HepG2 (cell line): ENCODE measurements around the gene CTSA. TPM values are rescaled to one million over a fixed set of nuclear protein-coding genes. Genes with fewer than 3 reads are reported as not detected.
A peak's percentile ranks its signal among the peaks of the same experiment; 100 is the strongest.

ENCODE experiments used
- ATAC-seq: fragments of 200-7000 bp; cut with Tn5 transposase; 3 replicates; pipeline ENCODE4 v1.9.1; 2020; ENCODE audit warnings: mild to moderate bottlenecking, moderate library complexity
- BruUV-seq: library from RNA; stranded (reverse); fragments of 400-500 nt; replicated peaks from 2 replicates; lab custom pipeline; 2021; lab: Mats Ljungman, UMichigan
- CTCF ChIA-PET: fragments of 300-600 bp; formaldehyde crosslinking; extraction: SDS; loops from one replicate; lab custom pipeline; 2021; ENCODE audit warnings: low total read pairs, inconsistent platforms, low intra/inter-chr PET ratio; lab: Yijun Ruan, JAX
- POLR2A ChIA-PET: fragments of 350-600 bp; sonication (Branson Sonifier 250); formaldehyde crosslinking; loops from one replicate; lab custom pipeline; 2020; ENCODE audit warnings: antibody characterized with exemption, inconsistent platforms; lab: Yijun Ruan, JAX
- DNase-seq: peaks from one replicate; pipeline ENCODE4 v3.0.0-alpha.2; 2015; ENCODE audit warnings: low spot score
- FAIRE-seq: peaks from 3 replicates; lab custom pipeline; 2011; peaks lifted over from hg19 to GRCh38; lab: Jason Lieb, UNC
- H2AFZ ChIP-seq: one replicate; pipeline ENCODE4 v1.6.1; 2011; ENCODE audit warnings: low read length, inconsistent platforms
- H3K27ac ChIP-seq: fragments of 300-600 bp; 3 replicates; pipeline ENCODE4 v1.8.0; 2011; ENCODE audit warnings: mixed run types, mild to moderate bottlenecking, mixed read lengths, low read length, inconsistent platforms; ENCODE audit not compliant: insufficient read depth; ENCODE audit errors: extremely low read length
- H3K27me3 ChIP-seq, 2 experiments: fragments of 200-600 bp in 1 of 2; 2 replicates in 1 of 2; 3 replicates in 1 of 2; pipeline versions ENCODE4 v1.6.0 to v1.8.0; 2011; ENCODE audit warnings: low read length in 2 of 2, mild to moderate bottlenecking in 2 of 2, moderate library complexity in 2 of 2, inconsistent platforms in 1 of 2; ENCODE audit not compliant: insufficient read depth in 2 of 2, control insufficient read depth in 1 of 2
- H3K36me3 ChIP-seq, 2 experiments: fragments of 200-600 bp in 1 of 2; replicated peaks in 1 of 2; 2 replicates in 1 of 2; 3 replicates in 1 of 2; pipeline versions ENCODE4 v1.5.1 to v1.8.0; 2011; ENCODE audit warnings: low read length in 2 of 2, inconsistent platforms in 1 of 2; ENCODE audit not compliant: insufficient read depth in 2 of 2, control insufficient read depth in 1 of 2
- H3K4me1 ChIP-seq: 2 replicates; pipeline ENCODE4 v1.5.1; 2012; ENCODE audit warnings: low read length, inconsistent platforms; ENCODE audit not compliant: insufficient read depth
- H3K4me2 ChIP-seq: 2 replicates; pipeline ENCODE4 v1.6.0; 2011; ENCODE audit warnings: low read depth, low read length, inconsistent platforms
- H3K4me3 ChIP-seq, 3 experiments: fragments of 200-600 bp in 1 of 3; sonication (generic), shearing (Covaris generic) in 1 of 3; replicated peaks in 1 of 3; 2 replicates each; pipeline ENCODE4 v1.5.1; 2011 to 2016; ENCODE audit warnings: low read length in 3 of 3, inconsistent platforms in 2 of 3, low read depth in 2 of 3, mild to moderate bottlenecking in 2 of 3, control low read depth in 1 of 3, mixed read lengths in 1 of 3; ENCODE audit not compliant: insufficient read depth in 1 of 3
- H3K79me2 ChIP-seq: one replicate; pipeline ENCODE4 v1.6.1; 2011; ENCODE audit warnings: low read length, inconsistent platforms; ENCODE audit not compliant: insufficient read depth
- H3K9ac ChIP-seq: 2 replicates; pipeline ENCODE4 v1.6.0; 2011; ENCODE audit warnings: mild to moderate bottlenecking, low read depth, low read length, inconsistent platforms; ENCODE audit not compliant: insufficient read depth
- H3K9me3 ChIP-seq: 2 replicates; pipeline ENCODE4 v1.5.1; 2012; ENCODE audit warnings: mild to moderate bottlenecking, low read length
- H4K20me1 ChIP-seq: 2 replicates; pipeline ENCODE4 v1.6.0; 2011; ENCODE audit warnings: inconsistent platforms, mild to moderate bottlenecking, low read length, moderate library complexity; ENCODE audit not compliant: insufficient read depth
- ATF4 ChIP-seq, 2 experiments: fragments of 450-650 bp in 1 of 2; sonication (generic) in 1 of 2; formaldehyde crosslinking; IDR thresholded peaks; 2 replicates each; pipeline versions ENCODE4 v1.5.0 to v1.8.0; 2020 to 2022; ENCODE audit warnings: mild to moderate bottlenecking in 1 of 2, missing genetic modification reagents in 1 of 2
- CENPX ChIP-seq: sonication (generic); formaldehyde crosslinking; IDR thresholded peaks from 2 replicates; pipeline ENCODE4 v1.9.0; 2021; ENCODE audit warnings: mild to moderate bottlenecking, missing genetic modification reagents, moderate library complexity
- DBP ChIP-seq: sonication (generic); formaldehyde crosslinking; IDR thresholded peaks from 2 replicates; pipeline ENCODE4 v1.4.0; 2020; ENCODE audit warnings: missing genetic modification reagents; ENCODE audit errors: not compliant biosample characterization
- FOSL2 ChIP-seq: sonication (generic); formaldehyde crosslinking; IDR thresholded peaks from 2 replicates; pipeline ENCODE4 v1.4.0; 2020; ENCODE audit warnings: missing genetic modification reagents
- HHEX ChIP-seq: IDR thresholded peaks from 2 replicates; pipeline ENCODE4 v1.6.1; 2016; ENCODE audit warnings: control low read depth
- HMGXB3 ChIP-seq: sonication (generic); formaldehyde crosslinking; IDR thresholded peaks from 2 replicates; pipeline ENCODE4 v1.4.0; 2020; ENCODE audit warnings: missing genetic modification reagents, borderline replicate concordance
- KLF6 ChIP-seq: IDR thresholded peaks from 2 replicates; pipeline ENCODE4 v1.8.0; 2016; ENCODE audit warnings: missing biosample characterization, missing genetic modification reagents
- MAFF ChIP-seq: IDR thresholded peaks from 2 replicates; pipeline ENCODE4 v1.6.1; 2011; ENCODE audit warnings: low read depth, low read length, improper control_type of control experiment
- PRMT3 ChIP-seq: sonication (generic); formaldehyde crosslinking; IDR thresholded peaks from 2 replicates; pipeline ENCODE4 v1.8.1; 2022; ENCODE audit warnings: low read depth, mild to moderate bottlenecking, moderate library complexity, missing genetic modification reagents, borderline replicate concordance
- SYNCRIP ChIP-seq: fragments of 200-400 bp; formaldehyde crosslinking; IDR thresholded peaks from 2 replicates; pipeline ENCODE4 v1.6.1; 2018; ENCODE audit warnings: mild to moderate bottlenecking, low read depth, low read length; ENCODE audit not compliant: insufficient read depth
- TFDP1 ChIP-seq: IDR thresholded peaks from 2 replicates; pipeline ENCODE4 v1.6.1; 2016; ENCODE audit warnings: missing compliant biosample characterization, missing genetic modification reagents, borderline replicate concordance
- XRCC5 ChIP-seq: fragments of 200-400 bp; formaldehyde crosslinking; optimal IDR thresholded peaks from 2 replicates; pipeline ENCODE3; 2017; ENCODE audit warnings: mild to moderate bottlenecking, low read length
- ZNF432 ChIP-seq: sonication (generic); formaldehyde crosslinking; IDR thresholded peaks from 2 replicates; pipeline ENCODE4 v1.5.0; 2020; ENCODE audit warnings: missing genetic modification reagents, mild to moderate bottlenecking, borderline replicate concordance
- ZNF441 ChIP-seq: sonication (generic); formaldehyde crosslinking; IDR thresholded peaks from 2 replicates; pipeline ENCODE4 v1.7.0; 2021; ENCODE audit warnings: missing genetic modification reagents, borderline replicate concordance
- WGBS: methylation state at CpG from one replicate; pipeline ENCODE4 v1.1.6; 2017; ENCODE audit warnings: low lambda C conversion rate; 5-methylcytosine and 5-hydroxymethylcytosine counted together
- in situ Hi-C: cut with HindIII; loops from 2 replicates; pipeline ENCODE4 v1.10.0; 2017; ENCODE audit warnings: low pct_unique_long_range_greater_than_20kb; ENCODE audit not compliant: extremely low pct_ligation_motif_present
- intact Hi-C: fragments of 100-400 bp; cut with micrococcal nuclease; formaldehyde crosslinking; loops from one replicate; pipeline ENCODE4 v1.10.0; 2022; ENCODE audit not compliant: unreplicated experiment
- polyA plus RNA-seq, 8 experiments: library from polyadenylated mRNA; depleted of rRNA in 3 of 8; stranded (reverse) in 7 of 8; unstranded in 1 of 8; fragments of >200 nt; fragmentation: Illumina TruSeq in 4 of 8; extraction: Trizol in 4 of 8; gene quantifications; 2 replicates each; pipeline versions ENCODE4 v1.2.1 to v1.2.3, GENCODE V29; 2011 to 2016; ENCODE audit warnings: low read depth in 4 of 8, missing spikeins in 1 of 8, mixed read lengths in 1 of 8; ENCODE audit not compliant: insufficient read depth in 1 of 8
- total RNA-seq, 5 experiments: library from RNA; depleted of rRNA; stranded (reverse); fragments of >200 nt; fragmentation: Illumina TruSeq; extraction: Trizol; gene quantifications; 2 replicates each; pipeline ENCODE4 v1.2.3, GENCODE V29; 2016; ENCODE audit warnings: low read depth in 1 of 5

Gene CTSA
- total and polyA plus RNA-seq, 2 of the 13 experiments (the other 11 are each of a cell fraction or from before 2014, with no cell fraction given) = 202 to 231 TPM

- peak overlapping the region; percentile 27 for H3K27ac ChIP-seq
- H4K20me1 ChIP-seq = no peaks in the 10 kb centered on the region
- no peaks in the 10 kb centered on the region; a peak in 1 of 5 replicates for H3K27me3 ChIP-seq
- no peak overlapping the region for H2AFZ ChIP-seq
- no peak for DNase-seq
- H3K4me3 ChIP-seq = no peak overlapping the region
- peaks cover 4% of the 10 kb centered on the region for H3K79me2 ChIP-seq
- 77% methylated on average over 7 of the region's 7 CpGs for WGBS
- intact Hi-C loops (no loop called here), in situ Hi-C loops (no loop called here)
- BruUV-seq = no TSS peak
- H3K9me3 ChIP-seq = no peaks in the 10 kb centered on the region
- peaks cover 85% of the 10 kb centered on the region for H3K4me1 ChIP-seq
- H3K4me2 ChIP-seq = peak overlapping the region; percentile 40
- no peak for FAIRE-seq
- no peak overlapping the region for H3K9ac ChIP-seq
- no peak for ATAC-seq
- H3K36me3 ChIP-seq = no peaks in the 10 kb centered on the region
- POLR2A ChIA-PET = interaction anchor here (1.2 to 7.6 kb wide), 5 partner anchors 22 to 69 kb away, joined by 3 to 85 read pairs (median 6); partner anchors contain the start of genes CTSA, DNTTIP1, NEURL2 and SNX21
- CTCF ChIA-PET = no interaction called here
- TF ChIP-seq FOSL2 (CRISPR knock-in tag) = peak; percentile 49
- TF ChIP-seq PRMT3 (CRISPR knock-in tag) = no peak
- no peak for TF ChIP-seq HMGXB3 (CRISPR knock-in tag)
- TF ChIP-seq DBP (CRISPR knock-in tag) = no peak
- TF ChIP-seq XRCC5 = peak; percentile 5
- no peak for TF ChIP-seq TFDP1 (CRISPR knock-in tag)
- no peak for TF ChIP-seq ZNF432 (CRISPR knock-in tag)
- TF ChIP-seq MAFF = no peak
- no peak for TF ChIP-seq ZNF441 (CRISPR knock-in tag)
- TF ChIP-seq CENPX (CRISPR knock-in tag) = no peak
- no peak for TF ChIP-seq SYNCRIP
- TF ChIP-seq KLF6 = no peak
- TF ChIP-seq ATF4 (CRISPR knock-in tag; IDR thresholded peaks at IDR 0.05) = no peak
- 0 out of 2 replicates have a peak, but pooled peaks have one; percentile 5 for TF ChIP-seq HHEX (CRISPR knock-in tag)
These were observed 30.4 kb upstream of the CTSA start for GRCh38 chr20:45860560-45861220.
